A549 treated with CORT108297 at 1 μM for 4 hours (cell line): ENCODE results near the gene FAM221B. TPM values are rescaled to one million over a fixed set of nuclear protein-coding genes. Genes with fewer than 3 reads are reported as not detected.

Source experiments
- total RNA-seq: library from RNA; stranded (reverse); fragments of 200-300 nt; extraction: Qiagen RNA extraction; gene quantifications from 5 replicates; pipeline ENCODE4 v1.2.3, GENCODE V29; 2022

The FAM221B gene, protein sequence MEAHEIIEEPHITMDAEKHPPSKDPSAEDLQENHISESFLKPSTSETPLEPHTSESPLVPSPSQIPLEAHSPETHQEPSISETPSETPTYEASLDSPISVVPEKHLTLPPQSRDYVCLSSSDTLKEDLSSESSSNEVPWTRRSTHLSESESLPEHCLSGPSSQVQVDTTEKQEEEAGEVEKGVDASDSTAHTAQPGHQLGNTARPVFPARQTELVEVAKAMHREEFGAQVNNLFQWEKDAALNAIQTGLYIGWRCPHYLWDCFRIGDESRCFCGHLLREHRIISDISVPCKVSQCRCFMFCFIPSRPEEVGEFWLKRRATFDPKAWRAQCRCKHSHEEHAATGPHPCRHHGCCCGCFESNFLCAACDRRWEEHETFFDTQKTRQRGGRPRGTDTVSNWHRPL
- total RNA-seq, result not detected in 5 replicates

DNA sequence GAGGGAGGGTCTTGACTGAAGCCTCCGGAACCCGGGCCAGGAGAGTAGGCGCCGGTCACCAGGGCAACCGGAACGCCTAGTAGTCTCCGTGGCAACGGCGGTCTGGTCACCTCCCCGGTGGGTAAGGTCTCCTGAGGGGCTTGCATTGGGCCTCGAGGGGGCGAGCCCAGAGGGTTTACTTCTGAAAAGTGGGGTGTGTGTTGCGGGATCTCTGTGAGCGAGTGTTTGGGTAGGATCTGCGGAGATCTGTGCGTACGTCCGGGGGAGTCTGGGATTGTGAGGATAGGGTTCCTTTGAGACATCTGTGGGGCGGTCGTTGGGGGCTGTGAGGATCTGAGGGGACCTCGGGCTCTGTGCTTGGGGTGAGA lies at the start of gene FAM221B:
Gene FAM221B, minus strand, starts transcription at position 17 of the 368 bp plus-strand sequence. CDS start 2,571 bp downstream, outside the sequence.

DNA sequence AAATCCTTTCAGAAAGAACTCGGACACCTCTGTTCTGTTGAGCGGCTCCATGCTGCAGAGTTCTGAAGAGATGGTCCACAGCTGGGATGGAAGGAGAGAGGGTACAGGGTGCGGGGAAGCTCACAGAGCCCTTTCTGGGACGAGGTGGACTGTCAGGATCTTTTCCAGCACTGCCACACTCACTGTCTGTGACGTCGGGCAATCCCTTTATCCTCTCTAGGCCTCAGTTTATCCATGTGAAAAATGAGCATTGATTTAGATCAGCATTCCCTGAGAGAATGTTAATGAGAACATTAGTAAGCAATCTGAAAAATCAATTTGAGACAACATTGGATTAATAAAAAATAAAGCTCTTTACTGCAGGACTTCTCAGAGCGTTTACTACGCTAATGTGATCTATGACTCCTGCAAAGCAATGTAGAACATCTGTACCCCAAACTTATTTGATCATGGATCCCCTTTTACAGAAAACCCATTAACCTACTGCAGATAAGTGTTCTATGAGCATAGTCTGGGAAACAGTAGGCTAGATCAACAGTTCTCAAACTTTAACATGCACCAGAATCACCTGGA lies 41.9 kb upstream of the FAM221B start, which contains the start of gene OR13J1:
Gene OR13J1, minus strand, starts transcription at position 51 of the 573 bp plus-strand sequence. Its CDS starts 0 bp downstream, at position 51.

DNA sequence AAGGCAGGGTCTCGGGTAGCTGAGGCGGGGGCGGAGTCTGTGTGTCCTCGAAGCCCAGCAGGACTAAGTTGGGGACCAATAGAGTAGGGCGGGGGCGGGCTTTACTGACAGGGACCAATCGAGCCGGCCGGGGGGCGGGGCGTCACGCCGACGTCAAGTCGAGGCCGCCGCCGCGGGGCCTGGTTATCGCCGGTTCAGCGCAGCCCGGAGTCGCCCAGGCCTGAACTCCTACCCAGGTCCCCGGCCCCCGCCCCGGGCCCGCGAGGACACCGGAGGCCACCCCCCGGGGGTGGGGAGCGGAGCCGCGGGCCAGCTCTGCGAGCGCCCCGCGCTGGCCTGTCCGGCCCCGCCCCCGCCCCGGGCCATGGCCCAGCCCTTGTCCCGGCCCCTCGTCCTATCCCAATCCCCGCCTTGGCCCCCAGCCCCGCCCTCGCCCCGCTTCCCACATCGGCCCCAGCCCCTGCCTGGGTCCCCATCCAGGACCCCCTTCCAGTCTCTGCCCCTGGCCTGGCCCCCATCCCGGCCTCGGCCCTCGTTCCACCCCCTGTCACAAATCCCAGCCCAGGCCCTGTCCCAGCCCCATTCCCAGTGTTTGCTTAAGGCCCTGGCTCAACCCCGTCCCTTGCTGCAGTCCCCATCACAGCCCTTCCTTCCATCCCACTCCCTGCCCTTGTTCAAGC lies 692 bp upstream of the FAM221B start, which contains the start of gene TMEM8B:
Gene TMEM8B, plus strand, starts transcription at position 145 of the 680 bp plus-strand sequence. Its CDS starts 220 bp downstream, at position 365.

DNA sequence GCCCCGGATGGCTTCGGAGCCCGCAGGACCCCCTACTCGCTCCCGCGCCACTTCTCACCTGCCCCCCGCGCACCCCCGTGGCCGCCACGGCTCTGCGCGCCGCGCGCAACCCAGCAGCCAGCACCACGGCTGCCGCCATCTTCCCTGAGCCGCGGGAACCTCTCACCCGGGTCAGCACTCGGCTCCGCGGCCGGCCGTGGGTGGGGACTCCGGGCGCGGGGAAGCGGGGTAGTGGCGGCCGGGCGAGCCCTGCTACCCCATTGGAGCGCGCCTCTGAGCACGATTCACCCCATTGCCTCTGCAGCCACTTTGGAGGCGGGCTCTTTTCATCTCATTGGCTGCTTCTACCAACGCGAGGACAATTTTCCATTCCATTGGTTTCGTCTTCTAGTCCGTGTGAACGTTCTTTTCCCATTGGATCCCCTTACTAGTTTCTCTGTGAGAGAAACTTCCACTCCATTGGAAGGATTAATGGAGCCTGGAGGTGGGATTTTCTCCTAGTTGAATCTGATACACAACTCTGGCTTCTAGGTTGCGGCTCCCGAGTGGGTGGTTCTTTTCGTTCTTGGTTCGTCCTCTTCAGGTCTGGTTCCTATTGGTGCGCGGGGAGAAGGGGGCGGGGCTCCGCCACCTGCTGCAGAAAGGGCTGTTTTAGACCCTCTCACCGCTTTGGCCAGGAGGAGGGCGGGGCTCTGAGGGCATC lies 13.5 kb downstream of the FAM221B start, which contains the start of gene HINT2:
Gene HINT2, minus strand, starts transcription at position 202 of the 703 bp plus-strand sequence. Its CDS starts 63 bp downstream, at position 139.

DNA sequence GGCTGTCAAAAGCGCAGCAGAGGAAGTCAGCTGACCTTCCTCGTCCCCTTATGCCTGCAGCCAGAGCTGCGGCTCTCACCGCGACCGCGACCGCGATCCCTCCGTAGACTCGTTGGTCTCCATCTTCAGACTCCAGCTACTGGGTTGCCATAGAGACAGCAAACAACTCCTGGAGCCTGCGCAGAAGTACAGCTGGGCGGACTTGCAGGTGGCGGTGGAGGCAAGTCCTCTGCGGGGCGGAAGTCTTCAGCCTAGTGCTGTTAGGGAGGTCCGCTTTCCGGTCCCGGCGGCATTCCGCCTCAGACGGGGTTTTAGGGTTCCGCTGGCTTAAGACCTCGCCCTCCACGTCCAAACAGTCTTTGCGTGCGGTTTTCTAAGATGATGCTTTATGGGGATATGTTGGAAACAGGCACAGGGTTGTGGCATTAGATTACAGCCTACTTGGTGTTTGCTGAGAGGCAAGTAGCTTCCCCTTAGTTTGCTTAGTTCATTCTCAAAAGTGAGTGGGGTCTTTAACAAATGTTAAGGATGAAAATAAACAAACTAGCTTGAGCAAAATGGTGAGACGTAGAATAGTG lies 16.4 kb downstream of the FAM221B start, which contains the start of gene SPAG8:
Gene SPAG8, minus strand, starts transcription at position 238 of the 578 bp plus-strand sequence. Its CDS starts 115 bp downstream, at position 123.

DNA sequence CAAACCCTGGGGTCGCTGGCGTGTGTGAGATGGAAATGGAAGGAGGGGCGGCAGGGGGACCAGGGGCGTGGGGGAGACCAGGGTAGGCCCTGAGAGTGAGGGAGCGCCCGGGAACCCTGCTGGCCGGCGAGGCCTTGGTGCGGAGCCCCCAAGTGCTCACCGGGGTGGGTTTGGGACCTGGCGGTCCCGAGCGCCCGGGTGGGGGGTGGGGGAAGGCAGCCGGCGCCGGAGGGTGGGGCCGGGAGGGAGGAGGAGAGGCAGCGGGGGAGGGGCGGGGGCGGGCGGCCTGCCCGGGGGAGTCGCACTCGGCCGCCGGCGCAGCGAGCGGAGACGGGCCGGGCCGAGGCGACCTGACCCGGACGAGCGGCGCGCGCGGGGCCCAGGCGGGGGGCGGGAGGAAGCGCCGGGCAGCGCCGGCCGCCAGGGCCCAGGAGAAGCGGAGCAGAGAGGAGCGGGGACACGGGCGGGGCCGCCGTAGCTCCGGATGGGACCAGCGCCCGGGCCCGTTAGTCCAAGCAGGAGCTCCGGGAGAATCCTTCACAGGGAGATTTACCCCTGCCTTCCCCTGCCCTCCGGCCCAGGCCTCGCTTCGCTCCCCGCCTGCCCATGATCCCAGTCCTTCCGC lies 37.1 kb downstream of the FAM221B start, which contains the start of gene NPR2:
Gene NPR2, plus strand, starts transcription at position 295 of the 625 bp plus-strand sequence. CDS start 818 bp downstream, outside the sequence.

Other genes starting within 250 kb of the FAM221B start
- 23.2 to 30.9 TPM (median 29.9 TPM) in 5 replicates for gene TESK1, start 223.5 kb downstream of the FAM221B start, total RNA-seq
- gene CD72, start 210.3 kb downstream of the FAM221B start, total RNA-seq, result 0.06 to 0.18 TPM (median 0.12 TPM) in 4 of 5 replicates, not detected in the other
- gene SIT1, start 177.8 kb downstream of the FAM221B start, total RNA-seq, result not detected in 5 replicates
- gene RMRP, start 170.7 kb downstream of the FAM221B start, total RNA-seq, result 4.2 to 11.7 TPM (median 7.0 TPM) in 3 of 5 replicates, not detected in the others
- 21.2 to 27.0 TPM (median 25.3 TPM) in 5 replicates for gene CCDC107, start 170.4 kb downstream of the FAM221B start, total RNA-seq
- gene ARHGEF39, start 163.5 kb downstream of the FAM221B start, total RNA-seq, result 13.1 to 20.9 TPM (median 19.3 TPM) in 5 replicates
- gene CA9, start 154.8 kb downstream of the FAM221B start, total RNA-seq, result 4.2 to 7.9 TPM (median 7.3 TPM) in 5 replicates
- gene TPM2, start 138.8 kb downstream of the FAM221B start, total RNA-seq, result 623 to 688 TPM (median 654 TPM) in 5 replicates
- gene TLN1, start 96.5 kb downstream of the FAM221B start, total RNA-seq, result 110 to 135 TPM (median 123 TPM) in 5 replicates
- gene CREB3, start 96.1 kb downstream of the FAM221B start, total RNA-seq, result 58.6 to 69.3 TPM (median 61.3 TPM) in 5 replicates
- 27.4 to 38.0 TPM (median 34.1 TPM) in 5 replicates for gene GBA2, start 79.5 kb downstream of the FAM221B start, total RNA-seq
- gene RGP1, start 79.4 kb downstream of the FAM221B start, total RNA-seq, result 12.8 to 17.3 TPM (median 15.8 TPM) in 5 replicates
- gene MSMP, start 74.5 kb downstream of the FAM221B start, total RNA-seq, result 0.30 to 0.48 TPM (median 0.36 TPM) in 3 of 5 replicates, not detected in the others
- 4.6 to 7.4 TPM (median 6.1 TPM) in 5 replicates for gene NPR2, start 37.1 kb downstream of the FAM221B start, total RNA-seq
- gene SPAG8, start 16.5 kb downstream of the FAM221B start, total RNA-seq, result 0.44 to 0.64 TPM (median 0.58 TPM) in 5 replicates
- gene HINT2, start 13.7 kb downstream of the FAM221B start, total RNA-seq, result 69.8 to 110 TPM (median 103 TPM) in 5 replicates
- 2.5 to 3.7 TPM (median 3.4 TPM) in 5 replicates for gene TMEM8B, start 496 bp upstream of the FAM221B start, total RNA-seq
- gene OR13J1, start 41.7 kb upstream of the FAM221B start, total RNA-seq, result not detected in 5 replicates
- gene HRCT1, start 77.5 kb upstream of the FAM221B start, total RNA-seq, result 0.12 to 0.38 TPM (median 0.23 TPM) in 5 replicates
- 0.07 TPM in 1 of 5 replicates, not detected in the others for gene SPAAR, start 80.8 kb upstream of the FAM221B start, total RNA-seq
- not detected in 5 replicates for gene OR2S2, start 129.4 kb upstream of the FAM221B start, total RNA-seq
- gene RECK, start 208.2 kb upstream of the FAM221B start, total RNA-seq, result 5.6 to 6.9 TPM (median 5.7 TPM) in 5 replicates